ENCODE data around the gene LRRTM4. TPM values are rescaled to one million over a fixed set of nuclear protein-coding genes. Genes with fewer than 3 reads are reported as not detected.

The LRRTM4 gene
- total and polyA plus RNA-seq, 2 experiments from 2014 or later = 8.5 to 15.4 TPM

DNA sequence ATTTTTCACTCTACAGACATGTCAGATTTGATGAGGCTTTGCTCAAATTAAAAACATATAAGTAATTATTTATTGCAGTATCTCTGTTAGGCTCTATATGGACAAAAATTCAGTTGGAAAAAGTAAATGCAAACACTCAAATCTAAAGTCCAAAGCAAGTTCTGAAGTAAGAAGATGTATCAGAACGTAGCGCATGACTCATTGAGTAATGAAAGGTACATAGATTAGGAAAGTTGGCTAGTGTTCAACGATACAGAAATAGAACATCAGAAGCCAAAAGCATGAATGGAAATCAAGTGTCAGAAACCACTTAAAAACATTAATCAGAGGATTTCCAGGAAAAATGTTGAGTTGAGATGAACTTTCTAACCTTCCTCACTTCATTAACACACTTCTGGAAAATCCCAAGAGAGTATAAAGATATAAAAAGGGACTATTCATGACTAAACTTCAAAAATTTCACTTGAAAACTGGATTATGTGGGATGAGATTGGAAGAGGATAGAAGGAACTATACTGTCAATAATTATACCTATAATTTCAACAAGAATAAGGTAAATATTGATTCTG lies 494.1 kb downstream of the LRRTM4 start:
- Histone ChIP-seq H3K27ac (no peak overlapping the region), H3K36me3 (no peaks in the 10 kb centered on the region), H3K27me3 (no peaks in the 10 kb centered on the region), H3K4me1 (ENCODE audit: low read depth) (peaks cover 6% of the 10 kb centered on the region), H3K4me3 (no peak overlapping the region), H3K9me3 (ENCODE audit: low read depth) (no peaks in the 10 kb centered on the region)
- TF ChIP-seq, protein P1, sequence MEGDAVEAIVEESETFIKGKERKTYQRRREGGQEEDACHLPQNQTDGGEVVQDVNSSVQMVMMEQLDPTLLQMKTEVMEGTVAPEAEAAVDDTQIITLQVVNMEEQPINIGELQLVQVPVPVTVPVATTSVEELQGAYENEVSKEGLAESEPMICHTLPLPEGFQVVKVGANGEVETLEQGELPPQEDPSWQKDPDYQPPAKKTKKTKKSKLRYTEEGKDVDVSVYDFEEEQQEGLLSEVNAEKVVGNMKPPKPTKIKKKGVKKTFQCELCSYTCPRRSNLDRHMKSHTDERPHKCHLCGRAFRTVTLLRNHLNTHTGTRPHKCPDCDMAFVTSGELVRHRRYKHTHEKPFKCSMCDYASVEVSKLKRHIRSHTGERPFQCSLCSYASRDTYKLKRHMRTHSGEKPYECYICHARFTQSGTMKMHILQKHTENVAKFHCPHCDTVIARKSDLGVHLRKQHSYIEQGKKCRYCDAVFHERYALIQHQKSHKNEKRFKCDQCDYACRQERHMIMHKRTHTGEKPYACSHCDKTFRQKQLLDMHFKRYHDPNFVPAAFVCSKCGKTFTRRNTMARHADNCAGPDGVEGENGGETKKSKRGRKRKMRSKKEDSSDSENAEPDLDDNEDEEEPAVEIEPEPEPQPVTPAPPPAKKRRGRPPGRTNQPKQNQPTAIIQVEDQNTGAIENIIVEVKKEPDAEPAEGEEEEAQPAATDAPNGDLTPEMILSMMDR (IDR thresholded peaks at IDR 0.05; ENCODE audit: low read depth, low read length) = no peak
- DNase-seq (ENCODE audit: low read depth in 1 of 2, low spot score in 1 of 2) = peak; percentile 2 to 3

GRCh38 chr2:77025714-77026113 lies 496.5 kb downstream of the LRRTM4 start:
- TF ChIP-seq, protein P1 (IDR thresholded peaks at IDR 0.05; ENCODE audit: low read depth, low read length) = no peak

GRCh38 chr2:77021161-77021560 lies 501.0 kb downstream of the LRRTM4 start:
- Histone ChIP-seq H3K27me3 (no peaks in the 10 kb centered on the region), H3K27ac (no peak overlapping the region), H3K4me3 (no peak overlapping the region), H3K4me1 (ENCODE audit: low read depth) (peaks cover 4% of the 10 kb centered on the region), H3K9me3 (ENCODE audit: low read depth) (no peaks in the 10 kb centered on the region), H3K36me3 (no peaks in the 10 kb centered on the region)
- DNase-seq (ENCODE audit: low read depth in 1 of 2, low spot score in 1 of 2) = no peak
- TF ChIP-seq, protein P1 (IDR thresholded peaks at IDR 0.05; ENCODE audit: low read depth, low read length) = no peak

More at GRCh38 chr2:77025714-77026113, 496.5 kb downstream of the LRRTM4 start:
- DNase-seq (ENCODE audit: low read depth in 1 of 2, low spot score in 1 of 2) = no peak
- H3K36me3 ChIP-seq = no peaks in the 10 kb centered on the region
- no peak overlapping the region for H3K4me3 ChIP-seq
- peaks cover 6% of the 10 kb centered on the region for H3K4me1 ChIP-seq (ENCODE audit: low read depth)
- no peak overlapping the region for H3K27ac ChIP-seq
- H3K9me3 ChIP-seq (ENCODE audit: low read depth) = no peaks in the 10 kb centered on the region
- no peaks in the 10 kb centered on the region for H3K27me3 ChIP-seq

GRCh38 chr2:77018219-77018618 lies 504.0 kb downstream of the LRRTM4 start:
- Histone ChIP-seq H3K4me3 (no peak overlapping the region), H3K36me3 (no peaks in the 10 kb centered on the region), H3K9me3 (ENCODE audit: low read depth) (no peaks in the 10 kb centered on the region), H3K4me1 (ENCODE audit: low read depth) (peaks cover 4% of the 10 kb centered on the region), H3K27me3 (no peaks in the 10 kb centered on the region), H3K27ac (no peak overlapping the region)
- TF ChIP-seq, protein P1 (IDR thresholded peaks at IDR 0.05; ENCODE audit: low read depth, low read length) = no peak
- DNase-seq (ENCODE audit: low read depth in 1 of 2, low spot score in 1 of 2) = no peak

- Histone ChIP-seq H3K27me3 (no peaks in the 10 kb centered on the region), H3K4me3 (no peak overlapping the region), H3K4me1 (ENCODE audit: low read depth) (peaks cover 4% of the 10 kb centered on the region), H3K9me3 (ENCODE audit: low read depth) (no peaks in the 10 kb centered on the region), H3K36me3 (no peaks in the 10 kb centered on the region), H3K27ac (no peak overlapping the region)
- TF ChIP-seq, protein P1 (IDR thresholded peaks at IDR 0.05; ENCODE audit: low read depth, low read length) = no peak
- DNase-seq (ENCODE audit: low read depth in 1 of 2, low spot score in 1 of 2) = no peak
Measured at GRCh38 chr2:77017355-77017745, 504.8 kb downstream of the LRRTM4 start.
